SU-DHL-6 (cell line): ENCODE measurements around the gene STUB1.
A peak's percentile ranks its signal among the peaks of the same experiment; 100 is the strongest.

ENCODE experiments used
- H2AFZ ChIP-seq: fragments of 200-600 bp; sonication (generic); 2 replicates; pipeline ENCODE4 v1.6.1; 2014; ENCODE audit warnings: low read depth, mild to moderate bottlenecking, moderate library complexity, mixed read lengths, antibody characterized with exemption, low read length; ENCODE audit not compliant: severe bottlenecking
- H3F3A ChIP-seq: fragments of 200-600 bp; shearing (Covaris generic); 2 replicates; pipeline ENCODE4 v1.6.0; 2016; ENCODE audit warnings: antibody characterized with exemption, mild to moderate bottlenecking; ENCODE audit not compliant: insufficient read depth
- H3K27ac ChIP-seq: fragments of 200-600 bp; sonication (generic); 2 replicates; pipeline ENCODE4 v1.5.1; 2016; ENCODE audit warnings: low read depth, mild to moderate bottlenecking, low read length, moderate library complexity, mixed read lengths
- H3K27me3 ChIP-seq: fragments of 200-600 bp; sonication (generic), shearing (Covaris generic); 2 replicates; pipeline ENCODE4 v1.6.0; 2014; ENCODE audit warnings: mild to moderate bottlenecking, low read length
- H3K36me3 ChIP-seq: fragments of 200-600 bp; sonication (generic); 2 replicates; pipeline ENCODE4 v1.6.1; 2014; ENCODE audit warnings: mild to moderate bottlenecking, low read length, mixed read lengths
- H3K4me2 ChIP-seq: fragments of 300-600, 200-600 bp; shearing (Covaris generic), sonication (generic); 2 replicates; pipeline ENCODE4 v1.6.0; 2014; ENCODE audit warnings: low read length, low read depth, mild to moderate bottlenecking; ENCODE audit not compliant: poor library complexity, severe bottlenecking
- H3K4me3 ChIP-seq: fragments of 200-600 bp; sonication (generic); 2 replicates; pipeline ENCODE4 v1.5.1; 2014; ENCODE audit warnings: antibody characterized with exemption, low read length, mild to moderate bottlenecking, mixed read lengths; ENCODE audit not compliant: insufficient read depth, poor library complexity, severe bottlenecking
- H3K79me2 ChIP-seq: fragments of 200-600 bp; sonication (generic); 2 replicates; pipeline ENCODE4 v1.6.1; 2014; ENCODE audit warnings: mild to moderate bottlenecking, low read length, moderate library complexity; ENCODE audit not compliant: insufficient read depth
- H3K9ac ChIP-seq: fragments of 200-600 bp; sonication (generic); 2 replicates; pipeline ENCODE4 v1.7.0; 2014; ENCODE audit warnings: mild to moderate bottlenecking, low read length
- H3K9me2 ChIP-seq: fragments of 200-600 bp; sonication (generic); replicated peaks from 2 replicates; pipeline ENCODE4 v1.6.1; 2014; ENCODE audit warnings: low read length; ENCODE audit not compliant: insufficient read depth
- H3K9me3 ChIP-seq: fragments of 200-600 bp; sonication (generic); 2 replicates; pipeline ENCODE4 v1.6.1; 2014; ENCODE audit warnings: low read length, mixed read lengths; ENCODE audit not compliant: insufficient read depth
- H4K20me1 ChIP-seq: fragments of 200-600 bp; sonication (generic); 2 replicates; pipeline ENCODE4 v1.6.1; 2014; ENCODE audit warnings: low read depth, mild to moderate bottlenecking, antibody characterized with exemption, low read length, moderate library complexity, mixed read lengths
- CTCF ChIP-seq: fragments of 200-600 bp; sonication (generic); IDR thresholded peaks from one replicate; pipeline ENCODE4 v1.5.1; 2017; ENCODE audit warnings: antibody characterized with exemption, mild to moderate bottlenecking, low read length, moderate library complexity; ENCODE audit not compliant: insufficient read depth, poor library complexity, severe bottlenecking
- EZH2phosphoT487 ChIP-seq: fragments of 200-600 bp; sonication (generic), shearing (Covaris generic); conservative IDR thresholded peaks from 2 replicates; pipeline ENCODE4 v1.6.1; 2018; ENCODE audit warnings: mild to moderate bottlenecking, antibody characterized with exemption, low read length, moderate library complexity, mixed read lengths

Gene STUB1

GRCh38 chr16:660459-661183 is 19.6 kb upstream of the STUB1 start:
- Histone ChIP-seq H3K79me2 (no peaks in the 10 kb centered on the region), H3K4me2 (no peak overlapping the region), H3K4me3 (no peak overlapping the region), H3K9ac (no peak overlapping the region), H4K20me1 (no peaks in the 10 kb centered on the region), H3K9me3 (no peaks in the 10 kb centered on the region), H3K27me3 (no peaks in the 10 kb centered on the region), H3K27ac (no peak overlapping the region), H3F3A (no peaks in the 10 kb centered on the region), H3K9me2 (no peaks in the 10 kb centered on the region), H3K36me3 (no peaks in the 10 kb centered on the region), H2AFZ (no peak overlapping the region)
- no peak for TF ChIP-seq CTCF
- no peak for TF ChIP-seq EZH2phosphoT487

GRCh38 chr16:661184-661821 is 18.9 kb upstream of the STUB1 start:
- no peaks in the 10 kb centered on the region for H3K9me3 ChIP-seq
- H3K27ac ChIP-seq: no peak overlapping the region
- H3K27me3 ChIP-seq: no peaks in the 10 kb centered on the region
- no peaks in the 10 kb centered on the region for H3F3A ChIP-seq
- no peaks in the 10 kb centered on the region for H4K20me1 ChIP-seq
- no peak overlapping the region for H2AFZ ChIP-seq
- no peaks in the 10 kb centered on the region for H3K36me3 ChIP-seq
- TF ChIP-seq EZH2phosphoT487: no peak
- TF ChIP-seq CTCF: no peak
- no peaks in the 10 kb centered on the region for H3K79me2 ChIP-seq
- no peaks in the 10 kb centered on the region for H3K9me2 ChIP-seq
- no peak overlapping the region for H3K4me3 ChIP-seq
- no peak overlapping the region for H3K9ac ChIP-seq
- peak overlapping the region; percentile 12 for H3K4me2 ChIP-seq

GRCh38 chr16:662095-662494 is 18.1 kb upstream of the STUB1 start:
- H3K9me3 ChIP-seq: no peaks in the 10 kb centered on the region
- H3K79me2 ChIP-seq: no peaks in the 10 kb centered on the region
- no peaks in the 10 kb centered on the region for H3F3A ChIP-seq
- H3K9ac ChIP-seq: no peak overlapping the region
- TF ChIP-seq CTCF: no peak
- no peak for TF ChIP-seq EZH2phosphoT487
- no peak overlapping the region for H3K4me3 ChIP-seq
- H3K4me2 ChIP-seq: no peak overlapping the region
- H4K20me1 ChIP-seq: no peaks in the 10 kb centered on the region
- H3K27me3 ChIP-seq: no peaks in the 10 kb centered on the region
- H3K9me2 ChIP-seq: no peaks in the 10 kb centered on the region
- no peak overlapping the region for H3K27ac ChIP-seq
- no peaks in the 10 kb centered on the region for H3K36me3 ChIP-seq
- H2AFZ ChIP-seq: no peak overlapping the region
